ENCODE measurements around the gene TMED1. TPM values are rescaled to one million over a fixed set of nuclear protein-coding genes. Genes with fewer than 3 reads are reported as not detected.

The TMED1 gene
- total RNA-seq, 2 donors from 2014 or later, result 14.5 to 34.6 TPM

GRCh38 chr19:10811391-10812111 lies 24.5 kb downstream of the TMED1 start:
- Histone ChIP-seq H3K9me3 (no peaks in the 10 kb centered on the region), H3K27ac (no peak overlapping the region), H3K36me3 (replicated peaks in 1 of 2; ENCODE audit: insufficient read depth in 1 of 2, low read depth in 2 of 2) (peaks cover 0 to 17% of the 10 kb centered on the region in 2 donors), H3K4me3 (no peak overlapping the region), H3K4me1 (no peaks in the 10 kb centered on the region), H3K27me3 (no peaks in the 10 kb centered on the region)
- intact Hi-C loops (cut with DNase I), result no loop called here
- ATAC-seq, result no peak
- WGBS, 2 donors, result 94 to 100% methylated on average over 6 to 17 of the region's 17 CpGs
- no peak for DNase-seq
- TF ChIP-seq POLR2A (IDR thresholded peaks at IDR 0.05) (no peak), CTCF (IDR thresholded peaks at IDR 0.05) (no peak)

GRCh38 chr19:10809651-10810285 lies 26.2 kb downstream of the TMED1 start:
- H3K36me3 ChIP-seq (replicated peaks in 1 of 2; ENCODE audit: insufficient read depth in 1 of 2, low read depth in 2 of 2), result peaks cover 4 to 21% of the 10 kb centered on the region in 2 donors
- TF ChIP-seq CTCF (IDR thresholded peaks at IDR 0.05) (no peak), POLR2A (IDR thresholded peaks at IDR 0.05) (no peak)
- no peak overlapping the region for H3K4me3 ChIP-seq
- intact Hi-C loops (cut with DNase I), result no loop called here
- ATAC-seq (no peak), DNase-seq (peak in 1 of 4 donors; percentile 47)
- no peaks in the 10 kb centered on the region for H3K9me3 ChIP-seq
- H3K4me1 ChIP-seq, result no peaks in the 10 kb centered on the region
- no peak overlapping the region for H3K27ac ChIP-seq
- 79 to 93% methylated on average over 10 to 14 of the region's 15 CpGs for WGBS, 2 donors
- no peaks in the 10 kb centered on the region for H3K27me3 ChIP-seq

GRCh38 chr19:10808937-10809649 lies 26.9 kb downstream of the TMED1 start:
- Histone ChIP-seq H3K27me3 (no peaks in the 10 kb centered on the region), H3K9me3 (no peaks in the 10 kb centered on the region), H3K4me1 (no peaks in the 10 kb centered on the region), H3K36me3 (replicated peaks in 1 of 2; ENCODE audit: insufficient read depth in 1 of 2, low read depth in 2 of 2) (peaks cover 4 to 20% of the 10 kb centered on the region in 2 donors), H3K4me3 (no peak overlapping the region), H3K27ac (no peak overlapping the region)
- intact Hi-C loops (cut with DNase I), result no loop called here
- TF ChIP-seq POLR2A (IDR thresholded peaks at IDR 0.05) (no peak), CTCF (IDR thresholded peaks at IDR 0.05) (no peak)
- WGBS, 2 donors, result 74 to 87% methylated on average over 6 to 10 of the region's 10 CpGs
- ATAC-seq, result no peak
- no peak for DNase-seq

- H3K27me3 ChIP-seq, result no peaks in the 10 kb centered on the region
- no peaks in the 10 kb centered on the region for H3K4me1 ChIP-seq
- no peak for DNase-seq
- ATAC-seq, result no peak
- no peak overlapping the region for H3K27ac ChIP-seq
- WGBS, 2 donors, result 83 to 97% methylated on average over 6 to 11 of the region's 11 CpGs
- peaks cover 18 to 36% of the 10 kb centered on the region in 2 donors for H3K36me3 ChIP-seq (replicated peaks in 1 of 2; ENCODE audit: insufficient read depth in 1 of 2, low read depth in 2 of 2)
- TF ChIP-seq CTCF (IDR thresholded peaks at IDR 0.05), result no peak
- no peak for TF ChIP-seq POLR2A (IDR thresholded peaks at IDR 0.05)
- no peak overlapping the region for H3K4me3 ChIP-seq
- intact Hi-C loops (cut with DNase I), result no loop called here
- no peaks in the 10 kb centered on the region for H3K9me3 ChIP-seq
These were observed 30.2 kb downstream of the TMED1 start for GRCh38 chr19:10805758-10806247.
